Psoas muscle (tissue), 8 donors: Measurements from ENCODE around the gene GALNT13. TPM values are rescaled to one million over a fixed set of nuclear protein-coding genes. Genes with fewer than 3 reads are reported as not detected.

Experiments used
- ATAC-seq, 4 donors: fragments of 200-7000 bp; cut with Tn5 transposase; one replicate each; pipeline ENCODE4 v1.9.1; 2020; ENCODE audit warnings: moderate library complexity in 3 of 4, mild to moderate bottlenecking in 2 of 4
- DNase-seq, 2 donors: peaks; one replicate each; pipeline ENCODE4 v3.0.0-alpha.2; 2020
- H3K27ac ChIP-seq: fragments of 200-600 bp; one replicate; pipeline ENCODE4 v1.8.0; 2022
- H3K27me3 ChIP-seq, 3 donors: fragments of 200-600 bp in 1 of 3; one replicate each; pipeline versions ENCODE4 v1.6.1 to v1.8.0; 2013 to 2022; ENCODE audit warnings: low read length in 2 of 3, mild to moderate bottlenecking in 2 of 3, moderate library complexity in 1 of 3; ENCODE audit not compliant: insufficient read depth in 3 of 3
- H3K36me3 ChIP-seq, 2 donors: fragments of 200-600 bp in 1 of 2; one replicate each; pipeline versions ENCODE4 v1.6.1 to v1.8.0; 2013 to 2022; ENCODE audit warnings: low read depth in 1 of 2, mild to moderate bottlenecking in 1 of 2, moderate library complexity in 1 of 2; ENCODE audit not compliant: insufficient read depth in 1 of 2
- H3K4me1 ChIP-seq: fragments of 200-600 bp; one replicate; pipeline ENCODE4 v1.8.0; 2022
- H3K4me3 ChIP-seq: fragments of 200-600 bp; one replicate; pipeline ENCODE4 v1.8.0; 2022; ENCODE audit warnings: mild to moderate bottlenecking
- H3K9me3 ChIP-seq: fragments of 200-600 bp; one replicate; pipeline ENCODE4 v1.8.0; 2022
- CTCF ChIP-seq: fragments of 200-600 bp; IDR thresholded peaks from one replicate; pipeline ENCODE4 v1.8.0; 2022; ENCODE audit warnings: antibody characterized with exemption
- WGBS, 3 donors: extraction: QIAGEN DNeasy Blood & Tissue Kit; methylation state at CpG; one replicate each; pipeline versions ENCODE4 v1.1.6 to v1.1.7; 2013; 5-methylcytosine and 5-hydroxymethylcytosine counted together
- intact Hi-C, 2 donors: fragments of 100-400 bp; cut with DNase I; formaldehyde crosslinking; loops; one replicate each; pipeline versions ENCODE4 v1.11.0 to v1.14.2; 2022
- polyA plus RNA-seq, 3 donors: library from polyadenylated mRNA; stranded (reverse); fragments of 200-250 nt; gene quantifications; one replicate each; pipeline ENCODE4 v1.2.3, GENCODE V29; 2013
- total RNA-seq, 4 donors: library from RNA; stranded (reverse); fragmentation: NEBNext Ultra II Directional in 2 of 4; extraction: Animal tissue kit (Norgen Biotek cat#: 25700) in 2 of 4; gene quantifications; one replicate each; pipeline versions ENCODE4 v1.2.1 to v1.2.4, GENCODE V29; 2021 to 2023
- donor health status: healthy with polysubstance abuse.
- donor health status: DM: no; HTN: no; CAD: no; lungs with moderate emphysema.
- donor health status: Bipolar disorder and iron deficiency.
- donor health status: healthy.
- donor health status: DM: yes; HTN: yes; CAD: no.
- donor health status: DM: no; HTN: no; CAD: no.
- donor health status: DM: no; HTN: no; CAD: no.
- donor health status: DM: yes; HTN: yes; CAD: no.

Gene GALNT13
- total and polyA plus RNA-seq, 7 donors: 0.06 TPM; not detected in 6

- intact Hi-C loops: no loop called here
- DNase-seq: no peak
Measured at GRCh38 chr2:154331784-154332183, 460.1 kb downstream of the GALNT13 start.

GRCh38 chr2:154336201-154336600 is 464.5 kb downstream of the GALNT13 start:
- H3K27me3 ChIP-seq: no peaks in the 10 kb centered on the region
- 59 to 71% (median 59%) methylated on average over 1 of the region's 1 CpG for WGBS, 3 donors
- H3K4me3 ChIP-seq: no peak overlapping the region
- no peaks in the 10 kb centered on the region for H3K4me1 ChIP-seq
- DNase-seq: no peak
- no peaks in the 10 kb centered on the region for H3K9me3 ChIP-seq
- H3K27ac ChIP-seq: no peak overlapping the region
- H3K36me3 ChIP-seq: no peaks in the 10 kb centered on the region
- no peak for TF ChIP-seq CTCF
- intact Hi-C loops: no loop called here
- ATAC-seq: no peak

More at GRCh38 chr2:154331784-154332183, 460.1 kb downstream of the GALNT13 start:
- Histone ChIP-seq H3K27ac (no peak overlapping the region), H3K9me3 (no peaks in the 10 kb centered on the region), H3K4me1 (no peaks in the 10 kb centered on the region), H3K27me3 (no peaks in the 10 kb centered on the region), H3K4me3 (no peak overlapping the region), H3K36me3 (no peaks in the 10 kb centered on the region)
- WGBS, 3 donors: 42 to 64% (median 58%) methylated on average over 1 of the region's 1 CpG
- ATAC-seq: no peak
- TF ChIP-seq CTCF: no peak

- Histone ChIP-seq H3K4me1 (no peaks in the 10 kb centered on the region), H3K27me3 (no peaks in the 10 kb centered on the region), H3K9me3 (no peaks in the 10 kb centered on the region), H3K27ac (no peak overlapping the region), H3K36me3 (no peaks in the 10 kb centered on the region), H3K4me3 (no peak overlapping the region)
- TF ChIP-seq CTCF: no peak
- DNase-seq: no peak
- peak in 1 of 4 donors; percentile 36 for ATAC-seq
- intact Hi-C loops: no loop called here
- 43 to 49% (median 47%) methylated on average over 3 of the region's 3 CpGs for WGBS, 3 donors
Measured at GRCh38 chr2:154338352-154338967, 466.7 kb downstream of the GALNT13 start.

- Histone ChIP-seq H3K27me3 (no peaks in the 10 kb centered on the region), H3K27ac (no peak overlapping the region), H3K4me3 (no peak overlapping the region), H3K9me3 (no peaks in the 10 kb centered on the region), H3K36me3 (no peaks in the 10 kb centered on the region), H3K4me1 (no peaks in the 10 kb centered on the region)
- intact Hi-C loops: no loop called here
- ATAC-seq (no peak), DNase-seq (no peak)
- TF ChIP-seq CTCF: no peak
Measured at GRCh38 chr2:154343282-154343681, 471.6 kb downstream of the GALNT13 start.

- intact Hi-C loops: no loop called here
- Histone ChIP-seq H3K4me3 (no peak overlapping the region), H3K36me3 (no peaks in the 10 kb centered on the region), H3K4me1 (no peaks in the 10 kb centered on the region), H3K27ac (no peak overlapping the region), H3K9me3 (no peaks in the 10 kb centered on the region), H3K27me3 (no peaks in the 10 kb centered on the region)
- no peak for TF ChIP-seq CTCF
- DNase-seq: no peak
- WGBS, 3 donors: 68 to 74% (median 74%) methylated on average over 3 of the region's 3 CpGs
- ATAC-seq: no peak
Measured at GRCh38 chr2:154350911-154351310, 479.2 kb downstream of the GALNT13 start.
